Stimulated activated CD8-positive, alpha-beta memory T cell treated with anti-CD3 and anti-CD28 coated beads, Interleukin-2, amount 100 ng/mL, for 48 hours (primary cell): ENCODE measurements around the gene DEXI.
A peak's percentile ranks its signal among the peaks of the same experiment; 100 is the strongest.

Source experiments
- DNase-seq, 2 donors: peaks; one replicate each; pipeline ENCODE4 v3.0.0-alpha.2; 2020; ENCODE audit warnings: low read depth in 2 of 2

Gene DEXI

DNA sequence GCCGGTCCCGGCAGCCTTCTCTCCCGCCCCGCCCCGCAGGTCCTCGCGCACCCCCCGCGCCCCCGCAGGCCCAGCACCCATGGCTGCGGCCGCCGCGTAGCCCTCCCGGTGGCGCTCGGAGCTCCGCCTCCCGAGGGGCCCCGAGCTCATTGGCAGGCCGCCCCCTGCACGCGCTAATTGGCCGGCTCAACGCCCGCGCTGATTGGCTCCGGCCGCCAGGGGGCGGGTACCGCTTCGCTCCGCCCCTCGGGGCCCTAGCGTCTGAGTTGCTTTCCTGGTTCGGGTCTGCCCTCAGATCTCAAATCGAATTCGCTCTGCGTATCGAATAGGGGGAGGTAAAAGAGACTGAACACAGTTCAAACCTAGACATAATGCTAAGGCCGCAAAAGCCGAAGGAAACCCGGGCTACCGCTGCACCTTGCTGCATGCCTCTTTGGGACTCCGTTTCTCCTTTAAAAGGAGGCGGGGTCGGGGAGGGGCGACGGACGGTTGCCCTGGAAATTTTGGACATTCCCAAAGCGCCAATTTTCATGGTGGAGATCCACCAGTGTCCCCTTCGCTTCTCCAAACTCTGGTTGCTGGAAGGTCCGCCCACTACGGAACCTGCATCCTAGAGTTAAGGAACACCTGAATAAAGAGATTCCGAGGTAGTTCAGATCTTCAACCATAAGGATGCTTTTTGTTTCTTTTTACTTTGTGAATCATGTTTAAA is at the start of gene DEXI:
Gene DEXI (minus strand): TSS at position 117 of the 712 bp plus-strand sequence. CDS start 463 bp downstream, outside the sequence.
- peak; percentile 91 to 96 for DNase-seq

- DNase-seq = no peak
These were observed 48.1 kb upstream of the DEXI start for GRCh38 chr16:10990378-10990777.

GRCh38 chr16:10989559-10989958 is 47.3 kb upstream of the DEXI start:
- no peak for DNase-seq

DNA sequence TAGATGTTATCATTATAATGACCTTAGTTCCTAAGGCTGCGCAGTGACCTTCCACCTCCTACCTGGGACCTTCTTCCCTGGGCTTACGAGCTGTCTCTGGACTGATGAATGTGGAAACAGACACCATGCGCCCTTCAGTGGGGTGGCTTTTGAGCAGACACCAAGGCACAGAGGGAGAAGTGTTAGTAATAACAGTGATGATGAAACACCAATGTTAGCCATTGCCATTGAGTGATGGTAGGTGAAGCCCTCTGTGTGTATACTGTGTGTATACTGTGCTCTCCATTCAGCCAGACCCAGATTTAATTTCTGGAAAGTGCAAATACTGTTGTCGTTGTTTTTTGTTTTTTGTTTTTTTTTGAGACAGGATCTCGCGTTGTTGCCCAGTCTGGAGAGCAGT is 46.6 kb upstream of the DEXI start:
- DNase-seq = no peak

DNA sequence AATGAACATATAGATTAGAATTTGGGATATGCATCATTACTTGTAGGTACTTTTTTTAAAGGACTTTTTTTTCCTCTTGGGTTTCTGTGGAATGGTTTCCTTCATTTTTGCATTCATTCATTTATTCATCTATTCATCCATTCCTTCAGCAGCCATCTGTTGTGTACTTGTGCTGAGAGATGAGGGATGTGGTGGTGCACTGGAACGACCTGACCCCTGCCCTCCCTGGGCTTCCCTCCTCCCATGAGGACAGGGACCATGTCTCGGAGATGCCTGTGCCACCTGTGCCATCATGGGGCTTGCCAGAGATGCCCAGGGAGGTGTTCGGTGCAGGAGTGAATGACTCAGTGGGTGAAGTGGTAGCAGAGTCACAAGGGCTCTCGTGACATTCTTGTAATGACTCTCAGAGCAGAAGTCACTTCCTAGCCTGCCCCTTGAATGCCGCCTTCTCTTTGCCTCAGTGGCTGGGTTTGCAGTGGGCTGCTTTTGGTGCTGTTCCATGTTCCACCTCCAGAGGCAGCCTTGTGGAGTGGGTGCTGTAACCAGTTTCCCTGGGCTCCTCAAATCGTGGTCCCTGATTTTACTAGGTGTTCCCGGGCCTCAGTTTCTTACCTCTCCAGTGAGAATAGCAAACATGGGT is 46.0 kb upstream of the DEXI start:
- peak; percentile 45 to 81 for DNase-seq

- DNase-seq = no peak
These were observed 45.3 kb upstream of the DEXI start for GRCh38 chr16:10987361-10988163.

- no peak for DNase-seq
These were observed 42.2 kb upstream of the DEXI start for GRCh38 chr16:10984509-10984908.

DNA sequence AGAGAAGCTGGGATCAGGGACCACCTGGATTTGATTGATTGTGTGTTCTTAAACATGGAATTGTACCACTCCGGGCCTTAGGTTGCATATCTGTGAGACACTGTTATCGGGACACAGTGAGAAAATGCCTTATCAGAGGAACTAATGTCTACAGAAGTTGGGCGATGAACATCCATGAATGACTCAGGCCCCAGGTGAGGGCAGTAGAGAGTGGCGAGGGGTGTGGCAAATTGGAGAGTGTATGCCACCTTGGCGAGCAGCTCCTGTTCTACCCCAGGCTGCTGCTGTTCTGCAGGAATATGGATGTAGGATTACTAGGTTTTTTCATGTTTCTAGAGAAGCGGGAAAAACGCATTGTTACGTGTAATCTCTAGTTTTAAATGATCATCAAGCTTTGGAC is 40.9 kb upstream of the DEXI start:
- no peak for DNase-seq

- no peak for DNase-seq
These were observed 40.3 kb upstream of the DEXI start for GRCh38 chr16:10982465-10983150.

DNA sequence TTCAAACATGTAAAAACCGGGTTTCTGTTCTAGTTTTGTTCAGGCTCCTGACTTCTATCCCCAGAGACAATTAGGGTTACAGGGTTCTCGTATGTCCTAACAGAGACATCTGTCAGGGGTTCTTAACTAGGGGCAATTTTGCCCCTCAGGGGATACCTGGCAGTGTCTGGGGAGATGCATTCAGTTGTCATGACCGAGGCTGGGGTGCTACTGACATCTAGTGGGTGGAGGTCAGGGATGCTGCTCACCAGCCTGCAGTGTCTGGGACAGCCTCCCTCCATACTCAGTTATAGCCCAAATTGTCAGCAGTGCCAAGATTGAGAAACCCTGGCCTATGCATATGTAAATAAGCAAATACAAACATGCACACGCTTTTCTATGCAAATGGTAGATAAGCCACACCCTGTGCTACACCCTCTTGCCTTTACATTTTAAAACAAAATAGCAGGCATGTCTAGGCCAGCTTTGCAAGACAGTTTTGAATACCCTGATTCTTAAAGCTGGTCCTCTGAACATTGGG is 39.5 kb upstream of the DEXI start:
- DNase-seq = peak in 1 of 2 donors; percentile 50

GRCh38 chr16:10980813-10981212 is 38.5 kb upstream of the DEXI start:
- no peak for DNase-seq

DNA sequence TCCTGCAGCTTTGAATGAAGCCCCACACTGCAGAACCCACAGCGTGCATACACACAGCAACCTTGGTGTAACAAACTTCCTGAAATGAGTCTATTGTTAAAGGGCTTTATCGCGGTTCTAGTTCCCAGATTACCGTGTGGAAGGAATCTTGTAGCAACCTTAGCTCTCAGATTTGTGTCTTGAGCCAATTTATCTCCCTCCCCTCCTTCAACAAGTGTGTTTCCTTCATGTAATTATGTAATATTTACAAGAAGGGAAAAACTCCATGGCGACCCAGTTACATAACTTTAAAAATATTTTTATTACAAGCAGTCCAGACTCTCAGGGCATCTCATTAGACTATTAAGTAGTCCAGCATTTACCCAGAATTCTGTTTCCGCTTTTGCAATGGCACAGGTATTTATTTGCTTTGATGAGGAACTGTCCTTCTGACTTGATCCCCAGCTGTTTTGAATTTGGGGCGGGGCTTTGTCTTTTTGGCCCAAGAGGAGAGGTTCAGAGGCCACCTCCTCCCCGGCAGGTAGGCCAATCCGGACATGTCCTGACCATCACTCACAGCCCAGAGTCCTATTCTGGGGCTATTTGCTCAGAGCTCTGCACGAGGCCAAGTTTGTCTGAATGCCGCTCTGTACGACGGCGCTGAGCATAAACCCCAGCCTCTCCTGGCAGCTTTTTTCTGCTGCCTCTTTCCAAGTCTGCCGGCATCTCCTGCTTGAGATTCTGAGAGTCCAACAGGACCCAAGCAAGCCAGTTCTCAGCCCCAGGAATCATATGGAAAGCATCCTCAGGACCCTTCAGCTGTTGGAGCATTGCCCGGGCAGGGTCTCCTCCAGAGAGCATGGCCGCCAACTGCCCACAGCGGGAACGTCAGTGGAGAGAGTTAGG is 37.7 kb upstream of the DEXI start:
- DNase-seq = no peak

DNA sequence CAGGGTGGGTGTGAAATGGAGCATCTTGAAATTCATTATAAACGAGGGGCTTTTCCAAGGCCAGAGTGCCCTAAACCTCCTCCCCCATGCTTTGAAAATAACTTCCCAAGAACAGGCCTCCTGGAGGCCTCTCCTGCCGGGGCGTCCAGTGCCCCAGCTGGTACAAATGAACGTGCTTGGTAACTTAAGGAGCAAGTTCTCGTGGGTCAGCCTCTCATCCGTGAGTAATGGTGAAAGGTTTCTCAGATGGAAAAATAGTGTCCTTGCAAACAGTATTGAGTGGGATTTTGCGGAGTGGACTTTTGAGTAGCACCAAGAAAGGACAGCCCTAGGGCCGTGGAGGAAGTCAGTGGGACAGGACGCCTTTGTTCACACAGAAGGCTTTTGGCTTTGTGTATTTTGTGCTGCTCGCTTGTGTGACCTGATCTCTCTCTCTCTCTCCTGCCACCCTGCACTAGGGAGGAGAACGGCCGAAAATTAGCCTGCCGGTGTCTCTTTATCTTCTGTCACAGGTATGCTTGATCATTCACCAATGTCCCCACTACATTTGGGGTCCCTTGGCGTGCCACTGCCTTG is 36.7 kb upstream of the DEXI start:
- no peak for DNase-seq

DNA sequence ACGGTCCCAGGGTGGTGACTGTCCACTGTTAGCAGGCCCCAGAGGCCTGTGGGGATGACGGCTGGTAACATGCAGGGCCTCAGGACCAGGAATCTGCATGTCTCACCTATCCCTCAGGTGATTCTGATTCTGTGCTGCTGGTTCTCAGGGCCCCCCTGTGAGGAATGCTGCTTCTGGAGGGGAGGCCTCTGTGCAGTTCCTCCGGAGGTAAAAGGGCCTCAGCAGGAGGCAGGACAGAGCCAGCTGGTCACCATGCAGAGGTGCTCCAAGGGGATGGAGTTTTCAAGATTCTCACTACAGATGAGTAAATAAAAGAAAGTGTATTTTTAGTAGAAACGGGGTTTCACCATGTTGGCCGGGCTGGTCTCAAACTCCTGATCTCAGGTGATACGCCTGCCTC is 35.9 kb upstream of the DEXI start:
- no peak for DNase-seq

DNA sequence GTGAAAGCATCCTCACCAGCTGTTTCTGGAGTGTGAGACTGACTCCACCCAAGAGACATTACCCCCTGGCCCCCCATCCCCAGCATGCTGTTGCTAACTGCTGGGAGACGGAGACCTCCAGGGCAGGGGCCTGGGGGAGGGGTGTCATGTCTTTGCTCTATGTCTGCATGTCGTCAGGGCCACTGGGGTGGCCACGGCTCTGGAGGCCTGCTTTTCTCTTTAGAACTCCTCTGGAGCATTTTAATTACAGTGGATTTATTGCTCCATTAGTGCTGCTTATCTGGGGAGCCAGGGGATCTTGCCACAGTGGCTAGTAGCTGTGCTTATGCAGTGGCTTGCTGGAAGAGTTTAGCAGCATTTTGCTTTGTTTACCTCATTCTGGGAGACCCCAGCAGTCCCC is 34.4 kb upstream of the DEXI start:
- DNase-seq = no peak

DNA sequence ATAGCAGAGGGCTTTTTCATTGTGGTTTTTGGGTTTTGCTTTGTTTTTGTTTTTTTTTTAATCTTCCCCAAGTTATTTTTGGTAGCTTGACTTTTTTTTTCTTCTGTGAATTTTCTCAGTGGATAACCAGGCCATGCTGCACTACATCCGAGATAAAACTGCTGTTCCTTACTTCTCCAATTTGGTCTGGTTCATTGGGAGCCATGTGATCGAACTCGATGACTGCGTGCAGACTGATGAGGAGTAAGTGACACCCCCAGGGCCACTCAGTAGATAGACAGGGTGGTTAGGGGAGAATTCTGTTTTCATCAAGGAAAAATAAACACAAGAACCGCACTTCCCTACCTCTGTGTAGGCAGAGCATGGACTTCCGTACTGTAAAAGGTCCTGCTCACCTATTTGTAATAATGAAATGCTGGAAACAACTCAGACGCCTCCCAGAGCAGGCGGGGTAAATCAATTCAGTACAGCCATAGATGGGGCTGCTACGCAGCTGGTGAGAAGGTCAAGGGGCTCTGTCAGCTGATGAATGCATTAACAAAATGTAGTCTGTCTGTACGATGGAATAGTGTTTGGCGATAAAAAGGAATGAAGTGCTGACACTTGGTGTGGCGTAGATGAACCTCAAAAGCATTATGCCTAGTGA is 30.7 kb upstream of the DEXI start:
- no peak for DNase-seq

- DNase-seq = no peak
These were observed 30.0 kb upstream of the DEXI start for GRCh38 chr16:10972108-10972818.

GRCh38 chr16:10971560-10971961 is 29.3 kb upstream of the DEXI start:
- no peak for DNase-seq

- DNase-seq = no peak
These were observed 27.8 kb upstream of the DEXI start for GRCh38 chr16:10970065-10970464.
